GM23338 (cell line): ENCODE results near the gene SUN2. TPM values are rescaled to one million over a fixed set of nuclear protein-coding genes. Genes with fewer than 3 reads are reported as not detected.

Experiments used
- ATAC-seq: fragments of 200-7000 bp; cut with Tn5 transposase; 3 replicates; pipeline ENCODE4 v1.9.1; 2020
- DNase-seq: peaks from one replicate; pipeline ENCODE4 v3.0.0-alpha.2; 2015; ENCODE audit warnings: low spot score
- H2AFZ ChIP-seq: fragments of 200-600 bp; sonication (generic); 2 replicates; pipeline ENCODE4 v1.8.0; 2016; ENCODE audit warnings: antibody characterized with exemption, mild to moderate bottlenecking, moderate library complexity
- H3F3A ChIP-seq: fragments of 200-600 bp; sonication (generic); replicated peaks from 2 replicates; pipeline ENCODE4 v1.8.0; 2017; ENCODE audit warnings: antibody characterized with exemption, mixed run types, low read depth
- H3K27ac ChIP-seq: fragments of 200-600 bp; sonication (generic); 2 replicates; pipeline ENCODE4 v1.6.1; 2016; ENCODE audit warnings: low read depth
- H3K27me3 ChIP-seq: fragments of 200-600 bp; sonication (generic); 2 replicates; pipeline ENCODE4 v1.8.0; 2016; ENCODE audit warnings: mild to moderate bottlenecking, mixed run types, moderate library complexity; ENCODE audit not compliant: insufficient read depth
- H3K36me3 ChIP-seq: fragments of 200-600 bp; sonication (generic); 2 replicates; pipeline ENCODE4 v1.8.0; 2016; ENCODE audit warnings: mild to moderate bottlenecking; ENCODE audit not compliant: insufficient read depth
- H3K4me1 ChIP-seq: fragments of 200-600 bp; sonication (generic); 2 replicates; pipeline ENCODE4 v1.8.0; 2016; ENCODE audit warnings: mild to moderate bottlenecking, moderate library complexity; ENCODE audit not compliant: insufficient read depth
- H3K4me2 ChIP-seq: fragments of 200-600 bp; sonication (generic); 2 replicates; pipeline ENCODE4 v1.7.1; 2017; ENCODE audit warnings: mixed run types
- H3K4me3 ChIP-seq: fragments of 200-600 bp; sonication (generic); 2 replicates; pipeline ENCODE4 v1.6.1; 2016; ENCODE audit warnings: mixed run types
- H3K79me2 ChIP-seq: fragments of 200-600 bp; sonication (generic); replicated peaks from 2 replicates; pipeline ENCODE4 v1.8.0; 2017; ENCODE audit warnings: mild to moderate bottlenecking; ENCODE audit not compliant: insufficient read depth
- H3K9me2 ChIP-seq: fragments of 200-600 bp; sonication (generic); 2 replicates; pipeline ENCODE4 v1.8.0; 2017; ENCODE audit not compliant: insufficient read depth
- H4K20me1 ChIP-seq: fragments of 200-600 bp; sonication (generic); replicated peaks from 2 replicates; pipeline ENCODE4 v1.8.0; 2017; ENCODE audit warnings: mild to moderate bottlenecking; ENCODE audit not compliant: insufficient read depth
- H3K27ac Mint-ChIP-seq: 2 replicates; pipeline ENCODE4 v1.8.0; 2020; ENCODE audit warnings: inconsistent platforms, mild to moderate bottlenecking, moderate library complexity, mixed read lengths
- H3K27me3 Mint-ChIP-seq: 3 replicates; pipeline ENCODE4 v1.8.0; 2022; ENCODE audit warnings: low read depth, mild to moderate bottlenecking, moderate library complexity, mixed read lengths, inconsistent platforms; ENCODE audit not compliant: insufficient read depth, poor library complexity
- H3K36me3 Mint-ChIP-seq: 3 replicates; pipeline ENCODE4 v1.8.0; 2021; ENCODE audit warnings: low read depth, mild to moderate bottlenecking, inconsistent platforms, moderate library complexity, mixed read lengths
- H3K4me1 Mint-ChIP-seq: 3 replicates; pipeline ENCODE4 v1.8.0; 2020; ENCODE audit warnings: mild to moderate bottlenecking, inconsistent platforms, mixed read lengths
- H3K4me3 Mint-ChIP-seq: 3 replicates; pipeline ENCODE4 v1.8.0; 2021; ENCODE audit warnings: moderate library complexity, mild to moderate bottlenecking, inconsistent platforms, mixed read lengths
- H3K9me3 Mint-ChIP-seq: 3 replicates; pipeline ENCODE4 v1.8.0; 2020; ENCODE audit warnings: moderate library complexity, mild to moderate bottlenecking, inconsistent platforms, mixed read lengths
- CREB1 ChIP-seq: fragments of 250-450 bp; sonication (Bioruptor Pico); IDR thresholded peaks from 2 replicates; pipeline ENCODE4 v1.5.0; 2020; ENCODE audit warnings: low read depth, mild to moderate bottlenecking, moderate library complexity
- CTCF ChIP-seq, 2 experiments: fragments of 200-600 bp in 1 of 2; sonication (generic) in 1 of 2; conservative IDR thresholded peaks; 2 replicates each; pipeline versions ENCODE4 v1.5.1 to v1.6.1; 2016 to 2017; ENCODE audit warnings: antibody characterized with exemption in 2 of 2, low read depth in 2 of 2, mild to moderate bottlenecking in 2 of 2, moderate library complexity in 1 of 2
- ETS1 ChIP-seq: IDR thresholded peaks from 2 replicates; pipeline ENCODE4 v1.6.1; 2016; ENCODE audit warnings: antibody characterized with exemption
- EZH2 ChIP-seq: fragments of 200-600 bp; sonication (generic); IDR thresholded peaks from one replicate; pipeline ENCODE4 v1.8.0; 2017; ENCODE audit warnings: antibody characterized with exemption, mild to moderate bottlenecking, low read depth; ENCODE audit not compliant: unreplicated experiment
- EZH2phosphoT487 ChIP-seq: fragments of 200-600 bp; sonication (generic); IDR thresholded peaks from one replicate; pipeline ENCODE4 v1.8.1; 2018; ENCODE audit warnings: antibody characterized with exemption; ENCODE audit not compliant: unreplicated experiment
- JUNB ChIP-seq: IDR thresholded peaks from one replicate; pipeline ENCODE4 v1.6.1; 2016; ENCODE audit warnings: antibody characterized with exemption; ENCODE audit not compliant: unreplicated experiment
- NANOG ChIP-seq: IDR thresholded peaks from 2 replicates; pipeline ENCODE4 v1.6.1; 2016; ENCODE audit warnings: antibody characterized with exemption, borderline replicate concordance
- POLR2AphosphoS5 ChIP-seq: IDR thresholded peaks from 2 replicates; pipeline ENCODE4 v1.6.1; 2016; ENCODE audit warnings: antibody characterized with exemption, low read depth
- REST ChIP-seq: IDR thresholded peaks from one replicate; pipeline ENCODE4 v1.6.1; 2018; ENCODE audit warnings: antibody characterized with exemption; ENCODE audit not compliant: unreplicated experiment
- STAT1 ChIP-seq: IDR thresholded peaks from one replicate; pipeline ENCODE4 v1.6.1; 2016; ENCODE audit warnings: antibody characterized with exemption; ENCODE audit not compliant: unreplicated experiment
- ZNF114 ChIP-seq: fragments of 250-450 bp; sonication (Bioruptor Pico); IDR thresholded peaks from 2 replicates; pipeline ENCODE4 v1.5.0; 2020; ENCODE audit warnings: mild to moderate bottlenecking, moderate library complexity
- ZNF331 ChIP-seq: fragments of 250-450 bp; sonication (Bioruptor Pico); IDR thresholded peaks from 2 replicates; pipeline ENCODE4 v1.5.0; 2020; ENCODE audit warnings: low read depth, mild to moderate bottlenecking, moderate library complexity
- ZNF462 ChIP-seq: fragments of 250-450 bp; sonication (Bioruptor Pico); IDR thresholded peaks from 2 replicates; pipeline ENCODE4 v1.5.0; 2020; ENCODE audit warnings: mild to moderate bottlenecking, moderate library complexity
- polyA plus RNA-seq: library from polyadenylated mRNA; unstranded; fragments of >200 nt; fragmentation: Nextera tagmentation; extraction: Ambion mirVana; gene quantifications from 2 replicates; pipeline ENCODE4 v1.2.1, GENCODE V29; 2016
- total RNA-seq: library from RNA; depleted of rRNA; stranded (reverse); fragments of >200 nt; shearing (Covaris generic); gene quantifications from 2 replicates; pipeline ENCODE4 v1.2.3, GENCODE V29; 2014

SUN2 gene
- total and polyA plus RNA-seq, 2 experiments from 2014 or later, result 7.2 to 17.6 TPM

- Mint-ChIP-seq H3K27me3 (peaks cover 3% of the 10 kb centered on the region), H3K36me3 (no peaks in the 10 kb centered on the region; the same call in 2 of the 3 replicates), H3K4me3 (no peak overlapping the region; the same call in 2 of the 3 replicates), H3K9me3 (no peaks in the 10 kb centered on the region), H3K27ac (no peak overlapping the region), H3K4me1 (peaks cover 8% of the 10 kb centered on the region)
- no peaks in the 10 kb centered on the region for H3K27me3 ChIP-seq
- H3K79me2 ChIP-seq, result no peaks in the 10 kb centered on the region
- DNase-seq, result no peak
- H2AFZ ChIP-seq, result no peak overlapping the region
- H4K20me1 ChIP-seq, result no peaks in the 10 kb centered on the region; the same call in 1 of the 2 replicates
- ATAC-seq, result no peak
- no peak overlapping the region for H3K4me3 ChIP-seq
- H3K4me2 ChIP-seq, result no peak overlapping the region
- H3K9me2 ChIP-seq, result no peaks in the 10 kb centered on the region
- no peak for TF ChIP-seq ZNF462 (CRISPR knock-in tag)
- TF ChIP-seq CREB1 (CRISPR knock-in tag), result no peak
- TF ChIP-seq ZNF114 (CRISPR knock-in tag), result no peak
- no peak for TF ChIP-seq POLR2AphosphoS5
- no peak for TF ChIP-seq JUNB
- TF ChIP-seq NANOG, result no peak
- no peak for TF ChIP-seq EZH2
- TF ChIP-seq EZH2phosphoT487, result no peak
- TF ChIP-seq STAT1, result no peak
- no peak for TF ChIP-seq ETS1
- no peak for TF ChIP-seq ZNF331 (CRISPR knock-in tag)
- TF ChIP-seq CTCF (conservative IDR thresholded peaks at IDR 0.05; ENCODE audit: low read depth in 2 of 2), result no peak
- no peak for TF ChIP-seq REST
- H3K27ac ChIP-seq, result no peak overlapping the region
- H3K36me3 ChIP-seq, result no peaks in the 10 kb centered on the region
- no peaks in the 10 kb centered on the region for H3K4me1 ChIP-seq
- no peaks in the 10 kb centered on the region; the same call in 1 of the 2 replicates for H3F3A ChIP-seq
Observed at GRCh38 chr22:38784856-38785255, 29.1 kb upstream of the SUN2 start.
